A549 (cell line): Measurements from ENCODE around the gene UST.

ENCODE experiments used
- MAX ChIP-seq: IDR thresholded peaks from 2 replicates; pipeline ENCODE4 v1.6.1; 2012
- RAD21 ChIP-seq, 2 experiments: fragments of >200 bp in 1 of 2; sonication (Bioruptor Twin) in 1 of 2; formaldehyde crosslinking in 1 of 2; IDR thresholded peaks in 1 of 2; conservative IDR thresholded peaks in 1 of 2; 2 replicates in 1 of 2; 3 replicates in 1 of 2; pipeline ENCODE4 v1.6.1; 2012 to 2018; ENCODE audit warnings: inconsistent platforms in 1 of 2
- REST ChIP-seq: fragments of 200-600 bp; sonication (generic); IDR thresholded peaks from 2 replicates; pipeline ENCODE4 v1.6.1; 2016; ENCODE audit warnings: antibody characterized with exemption, mild to moderate bottlenecking, moderate library complexity

- TF ChIP-seq REST (no peak), MAX (no peak), RAD21 (conservative IDR thresholded peaks at IDR 0.05 in 1 of 2, IDR thresholded peaks at IDR 0.05 in 1 of 2) (no peak)
Observed at GRCh38 chr6:148868314-148868713, 121.5 kb downstream of the UST start.
